ENCODE data around the gene PPP4R1.
"Not testable (repeated sequence)": the region's sequence is repeated elsewhere in the genome, so short reads cannot be mapped to it uniquely, and the experiment has no call there.

The PPP4R1 gene

GRCh38 chr18:9612215-9612830 lies 2.0 kb downstream of the PPP4R1 start:
- H3K4me1 ChIP-seq, result peaks cover 0 to 66% (median 28%) of the 10 kb centered on the region in 4 donors
- peak overlapping the region; percentile 96 to 98 for H3K4me3 ChIP-seq
- H3K27me3 ChIP-seq, result no peaks in the 10 kb centered on the region
- intact Hi-C loops (cut with DNase I; ENCODE audit: low total_unique reads), result loop anchor here (5.0 to 10.0 kb wide), 3 partner anchors 60 to 302 kb away; partner anchors contain the start of genes RAB31 and VAPA
- H3K36me3 ChIP-seq, result peaks cover 0 to 8% (median 0%) of the 10 kb centered on the region in 3 donors
- H3K27ac ChIP-seq, result peak overlapping the region; percentile 94 to 99
- no peak for DNase-seq
- TF ChIP-seq CTCF (IDR thresholded peaks at IDR 0.05), result peak; percentile 32 to 51
- no peaks in the 10 kb centered on the region for H3K9me3 ChIP-seq

- no peak for DNase-seq
- no peak overlapping the region for H3K27ac ChIP-seq
- no peak for TF ChIP-seq CTCF (IDR thresholded peaks at IDR 0.05)
- H3K27me3 ChIP-seq, result no peaks in the 10 kb centered on the region
- peaks cover 0 to 8% (median 0%) of the 10 kb centered on the region in 3 donors for H3K36me3 ChIP-seq
- peaks cover 0 to 54% (median 22%) of the 10 kb centered on the region in 4 donors for H3K4me1 ChIP-seq
- no peak overlapping the region for H3K4me3 ChIP-seq
- H3K9me3 ChIP-seq, result no peaks in the 10 kb centered on the region
- intact Hi-C loops (cut with DNase I; ENCODE audit: low total_unique reads), result no loop called here
Measured at GRCh38 chr18:9609190-9609589, 5.2 kb downstream of the PPP4R1 start.

GRCh38 chr18:9608728-9609127 lies 5.6 kb downstream of the PPP4R1 start:
- Histone ChIP-seq H3K4me3 (no peak overlapping the region), H3K4me1 (peaks cover 0 to 54% (median 24%) of the 10 kb centered on the region in 4 donors), H3K27me3 (no peaks in the 10 kb centered on the region), H3K36me3 (peaks cover 0 to 8% (median 0%) of the 10 kb centered on the region in 3 donors), H3K9me3 (no peaks in the 10 kb centered on the region), H3K27ac (no peak overlapping the region)
- intact Hi-C loops (cut with DNase I; ENCODE audit: low total_unique reads), result no loop called here
- no peak for TF ChIP-seq CTCF (IDR thresholded peaks at IDR 0.05)
- DNase-seq, result no peak

GRCh38 chr18:9608298-9608697 lies 6.1 kb downstream of the PPP4R1 start:
- TF ChIP-seq CTCF (IDR thresholded peaks at IDR 0.05), result no peak
- H3K9me3 ChIP-seq, result no peaks in the 10 kb centered on the region
- H3K27ac ChIP-seq, result no peak overlapping the region
- no peak for DNase-seq
- no peak overlapping the region for H3K4me3 ChIP-seq
- H3K4me1 ChIP-seq, result peaks cover 0 to 54% (median 24%) of the 10 kb centered on the region in 4 donors
- H3K36me3 ChIP-seq, result peaks cover 0 to 8% (median 0%) of the 10 kb centered on the region in 3 donors
- intact Hi-C loops (cut with DNase I; ENCODE audit: low total_unique reads), result no loop called here
- H3K27me3 ChIP-seq, result no peaks in the 10 kb centered on the region

GRCh38 chr18:9607111-9607510 lies 7.2 kb downstream of the PPP4R1 start:
- H3K36me3 ChIP-seq; H3K27me3 ChIP-seq; intact Hi-C loops (cut with DNase I; ENCODE audit: low total_unique reads); DNase-seq; H3K4me3 ChIP-seq; H3K27ac ChIP-seq; H3K9me3 ChIP-seq: not testable (repeated sequence)
- H3K4me1 ChIP-seq, result peaks cover 0 to 43% (median 18%) of the 10 kb centered on the region in 4 donors

- TF ChIP-seq CTCF (IDR thresholded peaks at IDR 0.05), result no peak
- Histone ChIP-seq H3K4me1 (peaks cover 0 to 33% (median 13%) of the 10 kb centered on the region in 4 donors), H3K27me3 (no peaks in the 10 kb centered on the region), H3K36me3 (peaks cover 0 to 2% (median 0%) of the 10 kb centered on the region in 3 donors), H3K9me3 (no peaks in the 10 kb centered on the region), H3K4me3 (no peak overlapping the region), H3K27ac (no peak overlapping the region)
- DNase-seq, result no peak
- intact Hi-C loops (cut with DNase I; ENCODE audit: low total_unique reads), result no loop called here
Measured at GRCh38 chr18:9606039-9606438, 8.3 kb downstream of the PPP4R1 start.

Data from tibial artery (tissue), 4 donors.